Vagina (tissue), 2 donors: Measurements from ENCODE around the gene CERKL. TPM values are rescaled to one million over a fixed set of nuclear protein-coding genes. Genes with fewer than 3 reads are reported as not detected.

Experiments used
- DNase-seq, 2 donors: peaks; one replicate each; pipeline ENCODE4 v3.0.0-alpha.2; 2017; ENCODE audit errors: extremely low spot score in 2 of 2
- H3K27ac ChIP-seq: fragments of 200-600 bp; sonication (generic); one replicate; pipeline ENCODE4 v1.5.1; 2019
- H3K27me3 ChIP-seq: fragments of 200-600 bp; sonication (generic); one replicate; pipeline ENCODE4 v1.5.1; 2019
- H3K36me3 ChIP-seq, 2 donors: fragments of 200-600 bp; sonication (generic); one replicate each; pipeline ENCODE4 v1.5.1; 2017 to 2019
- H3K4me1 ChIP-seq: fragments of 200-600 bp; sonication (generic); one replicate; pipeline ENCODE4 v1.5.1; 2019
- H3K4me3 ChIP-seq, 2 donors: fragments of 200-600 bp; sonication (generic); 1 replicate in 1 of 2; 2 replicates in 1 of 2; pipeline ENCODE4 v1.5.1; 2016 to 2019
- H3K9me3 ChIP-seq: fragments of 200-600 bp; sonication (generic); one replicate; pipeline ENCODE4 v1.5.1; 2019
- POLR2A ChIP-seq, 2 donors: fragments of 450-650 bp; IDR thresholded peaks; one replicate each; pipeline ENCODE4 v1.6.1; 2017; ENCODE audit warnings: antibody characterized with exemption in 2 of 2, mild to moderate bottlenecking in 2 of 2, moderate library complexity in 2 of 2
- POLR2AphosphoS5 ChIP-seq, 2 donors: sonication (generic); formaldehyde crosslinking; IDR thresholded peaks; one replicate each; pipeline ENCODE4 v1.9.0; 2017; ENCODE audit warnings: antibody characterized with exemption in 2 of 2, mild to moderate bottlenecking in 2 of 2, low read depth in 1 of 2; ENCODE audit not compliant: insufficient read depth in 1 of 2
- intact Hi-C: fragments of 100-400 bp; cut with DNase I; formaldehyde crosslinking; loops from one replicate; pipeline ENCODE4 v1.15.1; 2023
- total RNA-seq: library from RNA; depleted of rRNA; stranded (reverse); fragments of >200 nt; gene quantifications from one replicate; pipeline ENCODE4 v1.2.3, GENCODE V29; 2016
- TF ChIP-seq, protein P1 (sequence below), 3 experiments: fragments of 450-650 bp in 2 of 3; fragments of 200-600 bp in 1 of 3; sonication (generic) in 1 of 3; IDR thresholded peaks; one replicate each; pipeline ENCODE4 v1.5.1; 2017 to 2019; ENCODE audit warnings: antibody characterized with exemption in 3 of 3, mild to moderate bottlenecking in 2 of 3, moderate library complexity in 2 of 3

Gene CERKL
- total RNA-seq, 1 donor from 2014 or later = not detected

DNA sequence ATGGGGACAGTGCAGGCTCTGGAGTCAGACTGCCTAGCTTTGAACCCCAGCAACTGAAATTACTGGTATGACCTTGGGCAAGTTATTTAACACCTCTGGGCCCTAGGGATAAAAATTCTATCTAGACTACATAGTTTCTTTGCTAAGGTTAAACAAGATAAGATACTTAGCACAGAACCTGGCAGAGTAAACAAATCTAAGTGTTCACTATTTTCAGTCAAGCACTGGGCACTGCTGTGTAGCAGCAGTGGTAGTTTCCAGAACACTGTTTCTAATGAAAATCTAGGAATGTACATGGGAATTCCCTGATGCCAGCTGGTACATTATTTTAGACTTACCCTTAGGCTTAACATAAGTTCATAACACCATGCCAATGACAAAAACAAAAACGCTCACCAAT, 17.2 kb downstream of the CERKL start:
- intact Hi-C loops = no loop called here
- Histone ChIP-seq H3K4me1 (no peaks in the 10 kb centered on the region), H3K27ac (no peak overlapping the region), H3K4me3 (no peak overlapping the region), H3K36me3 (no peaks in the 10 kb centered on the region), H3K9me3 (no peaks in the 10 kb centered on the region), H3K27me3 (no peaks in the 10 kb centered on the region)
- no peak for DNase-seq
- TF ChIP-seq, protein P1, sequence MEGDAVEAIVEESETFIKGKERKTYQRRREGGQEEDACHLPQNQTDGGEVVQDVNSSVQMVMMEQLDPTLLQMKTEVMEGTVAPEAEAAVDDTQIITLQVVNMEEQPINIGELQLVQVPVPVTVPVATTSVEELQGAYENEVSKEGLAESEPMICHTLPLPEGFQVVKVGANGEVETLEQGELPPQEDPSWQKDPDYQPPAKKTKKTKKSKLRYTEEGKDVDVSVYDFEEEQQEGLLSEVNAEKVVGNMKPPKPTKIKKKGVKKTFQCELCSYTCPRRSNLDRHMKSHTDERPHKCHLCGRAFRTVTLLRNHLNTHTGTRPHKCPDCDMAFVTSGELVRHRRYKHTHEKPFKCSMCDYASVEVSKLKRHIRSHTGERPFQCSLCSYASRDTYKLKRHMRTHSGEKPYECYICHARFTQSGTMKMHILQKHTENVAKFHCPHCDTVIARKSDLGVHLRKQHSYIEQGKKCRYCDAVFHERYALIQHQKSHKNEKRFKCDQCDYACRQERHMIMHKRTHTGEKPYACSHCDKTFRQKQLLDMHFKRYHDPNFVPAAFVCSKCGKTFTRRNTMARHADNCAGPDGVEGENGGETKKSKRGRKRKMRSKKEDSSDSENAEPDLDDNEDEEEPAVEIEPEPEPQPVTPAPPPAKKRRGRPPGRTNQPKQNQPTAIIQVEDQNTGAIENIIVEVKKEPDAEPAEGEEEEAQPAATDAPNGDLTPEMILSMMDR (IDR thresholded peaks at IDR 0.05) = no peak
- TF ChIP-seq POLR2AphosphoS5 (IDR thresholded peaks at IDR 0.05; ENCODE audit: insufficient read depth in 1 of 2, low read depth in 1 of 2) = no peak
- TF ChIP-seq POLR2A (IDR thresholded peaks at IDR 0.05) = no peak

DNA sequence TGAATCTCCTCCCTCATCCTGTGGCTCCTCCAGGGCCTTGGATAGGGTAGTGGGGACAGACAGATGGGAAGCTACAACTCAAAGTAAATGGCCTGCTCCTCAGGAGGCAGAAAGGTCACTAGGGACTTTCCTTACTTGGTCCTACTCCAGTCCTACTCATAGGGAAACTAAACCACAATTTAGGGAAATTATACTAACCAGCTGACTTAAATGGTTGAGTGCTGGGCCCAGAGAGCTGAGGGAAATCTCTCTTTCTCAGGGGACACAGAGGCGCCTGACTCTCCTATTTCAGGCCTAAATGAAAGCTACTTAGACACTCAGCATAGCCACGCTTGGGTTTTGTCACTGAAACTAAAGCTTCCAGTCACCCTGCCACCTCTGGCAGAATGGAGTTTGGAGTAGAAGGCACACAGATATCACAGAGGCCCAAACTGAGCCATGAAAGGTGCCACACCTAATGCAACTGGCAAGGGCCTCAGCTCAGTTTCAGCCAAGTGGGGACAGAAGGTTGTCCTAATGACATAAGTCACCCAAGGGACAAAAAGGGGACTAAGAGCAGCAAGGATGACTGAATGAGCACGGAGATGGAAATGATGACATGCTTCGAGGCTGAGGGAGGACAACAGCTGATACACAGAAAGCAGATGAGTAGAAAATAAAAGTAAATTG, 24.0 kb downstream of the CERKL start:
- Histone ChIP-seq H3K4me3 (no peak overlapping the region), H3K9me3 (no peaks in the 10 kb centered on the region), H3K4me1 (no peaks in the 10 kb centered on the region), H3K27me3 (no peaks in the 10 kb centered on the region), H3K36me3 (no peaks in the 10 kb centered on the region), H3K27ac (no peak overlapping the region)
- no peak for TF ChIP-seq POLR2A (IDR thresholded peaks at IDR 0.05)
- TF ChIP-seq, protein P1 (IDR thresholded peaks at IDR 0.05) = no peak
- no peak for TF ChIP-seq POLR2AphosphoS5 (IDR thresholded peaks at IDR 0.05; ENCODE audit: insufficient read depth in 1 of 2, low read depth in 1 of 2)
- intact Hi-C loops = no loop called here
- DNase-seq = no peak

DNA sequence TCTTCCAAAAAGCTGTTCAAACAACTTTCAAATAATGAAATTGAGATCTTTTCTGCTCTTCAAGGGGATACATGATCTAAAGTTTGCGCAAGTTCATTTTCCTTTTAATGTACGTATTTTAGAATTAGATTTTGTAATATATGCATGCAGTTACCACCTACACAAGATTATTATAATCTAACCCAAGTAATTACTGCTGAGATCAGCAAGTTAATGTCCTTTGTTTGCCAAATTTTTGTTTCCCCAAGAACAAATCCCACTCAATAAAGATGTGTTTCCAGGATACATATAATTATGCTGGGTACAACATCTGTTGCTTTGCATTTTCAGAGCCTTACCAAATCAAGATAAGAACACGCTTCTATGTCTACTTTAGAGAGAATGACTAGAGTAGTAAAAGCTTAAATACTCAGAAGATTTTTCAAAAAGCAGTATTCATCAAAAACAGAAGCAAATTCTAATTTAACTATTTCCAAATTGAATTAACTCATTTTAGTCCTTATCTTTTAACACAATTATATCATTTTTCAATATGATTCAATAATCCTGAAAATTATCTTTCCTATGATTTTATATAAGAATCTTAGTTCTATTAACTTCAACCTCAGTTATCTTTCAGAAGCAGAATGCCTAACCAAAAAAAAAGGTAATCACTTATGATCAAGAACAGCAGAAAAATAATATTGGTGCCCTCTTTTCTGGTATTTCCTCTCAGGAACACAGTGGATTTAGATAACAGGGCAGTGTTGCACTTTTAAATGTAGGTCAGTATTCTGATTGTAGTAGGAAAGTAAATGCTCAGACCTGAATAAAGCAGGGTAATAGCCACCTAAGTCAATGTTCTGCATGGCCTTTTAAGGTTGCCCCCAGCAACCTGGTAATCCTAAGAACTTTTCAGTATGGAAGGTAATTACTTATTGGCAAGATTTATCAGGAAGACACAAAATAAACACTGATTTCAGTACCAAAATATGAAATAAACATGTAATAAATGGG, 28.0 kb downstream of the CERKL start:
- no peak for TF ChIP-seq POLR2A (IDR thresholded peaks at IDR 0.05)
- TF ChIP-seq, protein P1 (IDR thresholded peaks at IDR 0.05) = no peak
- TF ChIP-seq POLR2AphosphoS5 (IDR thresholded peaks at IDR 0.05; ENCODE audit: insufficient read depth in 1 of 2, low read depth in 1 of 2) = no peak
- no peaks in the 10 kb centered on the region for H3K4me1 ChIP-seq
- no peaks in the 10 kb centered on the region for H3K9me3 ChIP-seq
- DNase-seq = no peak
- H3K36me3 ChIP-seq = no peaks in the 10 kb centered on the region
- H3K4me3 ChIP-seq = no peak overlapping the region
- intact Hi-C loops = no loop called here
- no peak overlapping the region for H3K27ac ChIP-seq
- no peaks in the 10 kb centered on the region for H3K27me3 ChIP-seq

DNA sequence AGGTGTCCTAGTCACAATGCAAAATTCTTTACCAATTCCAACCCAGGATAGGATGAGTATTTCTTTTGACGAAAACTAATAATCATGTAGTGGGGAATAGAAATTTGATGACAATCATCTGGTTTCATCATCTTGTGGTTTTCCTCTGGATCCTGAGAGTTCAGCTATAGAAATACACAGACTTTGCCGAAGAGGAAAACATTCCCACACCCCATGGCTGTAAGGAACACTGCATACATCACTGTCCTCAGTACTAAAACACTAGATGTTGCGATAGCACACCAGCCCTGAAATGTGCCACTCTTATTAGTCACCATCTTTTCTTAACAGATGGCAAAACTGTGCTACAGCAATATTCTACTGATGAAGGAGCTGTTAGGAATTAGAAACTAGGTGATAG, 29.4 kb downstream of the CERKL start:
- H3K27me3 ChIP-seq = no peaks in the 10 kb centered on the region
- no peaks in the 10 kb centered on the region for H3K9me3 ChIP-seq
- TF ChIP-seq POLR2A (IDR thresholded peaks at IDR 0.05) (no peak), POLR2AphosphoS5 (IDR thresholded peaks at IDR 0.05; ENCODE audit: insufficient read depth in 1 of 2, low read depth in 1 of 2) (no peak)
- TF ChIP-seq, protein P1 (IDR thresholded peaks at IDR 0.05) = no peak
- H3K4me1 ChIP-seq = no peaks in the 10 kb centered on the region
- H3K36me3 ChIP-seq = no peaks in the 10 kb centered on the region
- no peak overlapping the region for H3K27ac ChIP-seq
- DNase-seq = no peak
- intact Hi-C loops = no loop called here
- no peak overlapping the region for H3K4me3 ChIP-seq
